A549 treated with dexamethasone at 1 μM for 4 hours (cell line): ENCODE data around the gene A1CF. TPM values are rescaled to one million over a fixed set of nuclear protein-coding genes. Genes with fewer than 3 reads are reported as not detected.

Experiments used
- total RNA-seq: library from RNA; stranded (reverse); fragments of 200-300 nt; extraction: Qiagen RNA extraction; gene quantifications from 5 replicates; pipeline ENCODE4 v1.2.3, GENCODE V29; 2022

Gene A1CF
- 0.08 to 0.19 TPM in 2 of 5 replicates, not detected in the others for total RNA-seq

GRCh38 chr10:50885097-50885859, at the start of gene A1CF:
TSS of gene A1CF (minus strand) at chr10:50885627. CDS start at chr10:50859940, 25,687 bp downstream.

Other genes starting within 250 kb of the A1CF start
- gene ASAH2B, start 145.7 kb downstream of the A1CF start, total RNA-seq, result 3.6 to 5.7 TPM (median 4.6 TPM) in 5 replicates
- gene PRKG1, start 188.9 kb upstream of the A1CF start, total RNA-seq, result 0.01 TPM in 3 of 5 replicates, not detected in the others